PFSK-1 (cell line): ENCODE data around the gene TEX50.

Experiments
- POLR2AphosphoS5 ChIP-seq: IDR thresholded peaks from 2 replicates; pipeline ENCODE4 v1.6.1; 2012; ENCODE audit warnings: low read depth, mild to moderate bottlenecking, control low read depth, low read length, moderate library complexity
- SIN3A ChIP-seq: IDR thresholded peaks from 2 replicates; pipeline ENCODE4 v1.6.1; 2012; ENCODE audit warnings: mild to moderate bottlenecking, low read length, moderate library complexity, borderline replicate concordance; ENCODE audit not compliant: insufficient read depth
- TAF1 ChIP-seq: IDR thresholded peaks from 2 replicates; pipeline ENCODE4 v1.6.1; 2012; ENCODE audit warnings: low read length, control low read depth, borderline replicate concordance; ENCODE audit not compliant: insufficient read depth

DNA sequence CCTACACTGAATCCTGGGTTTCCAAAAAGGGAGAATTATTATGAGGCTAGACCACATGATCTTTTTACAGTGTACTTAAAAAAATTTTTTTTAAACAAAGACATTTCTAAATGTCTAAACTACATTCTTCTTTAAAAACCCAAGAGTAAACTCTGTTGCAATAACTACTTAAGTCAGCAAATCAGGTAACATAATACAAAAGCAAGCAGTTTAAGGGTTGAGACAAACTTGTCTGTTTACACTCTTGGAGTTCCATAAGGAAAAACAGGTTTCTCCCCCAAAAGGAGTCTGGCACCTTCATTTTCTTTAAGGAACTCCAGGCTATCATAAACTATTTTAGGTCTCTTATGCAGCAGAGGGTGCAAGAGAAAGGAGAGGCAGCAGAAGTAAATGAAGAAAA, 47.0 kb downstream of the TEX50 start:
- no peak for TF ChIP-seq POLR2AphosphoS5
- no peak for TF ChIP-seq SIN3A
- no peak for TF ChIP-seq TAF1
